AG10803 (cell line): Measurements from ENCODE around the gene MRPL52.

Source experiments
- DNase-seq: peaks from one replicate; pipeline ENCODE4 v3.0.0; 2010; ENCODE audit warnings: low read depth
- H3K4me3 ChIP-seq: 2 replicates; pipeline ENCODE4 v1.5.1; 2011; ENCODE audit warnings: mild to moderate bottlenecking, low read length, control low read depth
- CTCF ChIP-seq: conservative IDR thresholded peaks from 2 replicates; pipeline ENCODE4 v1.5.1; 2011; ENCODE audit warnings: mild to moderate bottlenecking, low read length, control low read depth, inconsistent platforms

The MRPL52 gene

GRCh38 chr14:22835505-22835904, 5.8 kb downstream of the MRPL52 start:
- TF ChIP-seq CTCF, result no peak
- DNase-seq, result no peak
- H3K4me3 ChIP-seq, result no peak overlapping the region

DNA sequence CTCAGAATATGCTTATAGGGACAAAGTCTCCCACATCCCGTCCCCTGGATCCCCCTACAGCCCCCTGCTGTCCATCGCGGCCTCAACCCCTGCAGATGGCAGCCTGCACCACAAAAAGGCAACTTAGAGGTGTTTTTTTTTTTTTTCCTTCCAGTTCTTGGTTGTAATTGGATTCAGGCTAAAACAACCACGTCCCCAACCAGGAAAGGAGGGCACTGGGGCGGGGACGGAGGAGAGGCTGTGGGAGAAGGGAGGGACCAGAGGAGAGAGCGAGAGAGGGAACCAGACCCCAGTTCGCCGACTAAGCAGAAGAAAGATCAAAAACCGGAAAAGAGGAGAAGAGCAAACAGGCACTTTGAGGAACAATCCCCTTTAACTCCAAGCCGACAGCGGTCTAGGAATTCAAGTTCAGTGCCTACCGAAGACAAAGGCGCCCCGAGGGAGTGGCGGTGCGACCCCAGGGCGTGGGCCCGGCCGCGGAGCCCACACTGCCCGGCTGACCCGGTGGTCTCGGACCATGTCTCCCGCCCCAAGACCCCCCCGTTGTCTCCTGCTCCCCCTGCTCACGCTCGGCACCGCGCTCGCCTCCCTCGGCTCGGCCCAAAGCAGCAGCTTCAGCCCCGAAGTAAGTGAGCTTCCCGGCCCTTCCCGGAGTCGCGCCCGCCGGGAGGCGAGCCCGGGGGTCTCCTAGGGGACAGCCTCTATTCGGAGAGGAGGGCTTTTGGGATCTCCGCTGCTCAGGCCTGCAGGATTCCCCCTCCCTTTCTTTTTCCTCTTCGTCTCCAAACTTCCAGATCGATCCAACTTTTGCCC, 6.8 kb downstream of the MRPL52 start, which contains the start of gene MMP14:
MMP14 (plus strand) TSS at position 285 of the 813 bp plus-strand sequence; CDS start at position 518, 233 bp downstream.
- H3K4me3 ChIP-seq, result peak within 1 kb of the TSS; percentile 93
- peak; percentile 91 for DNase-seq
- peak; percentile 65 for TF ChIP-seq CTCF

GRCh38 chr14:22837114-22837749, 7.5 kb downstream of the MRPL52 start:
- 0 out of 2 replicates have a peak, but pooled peaks have one; percentile 9 for TF ChIP-seq CTCF
- peak; percentile 63 for DNase-seq
- H3K4me3 ChIP-seq, result peak overlapping the region; percentile 93

DNA sequence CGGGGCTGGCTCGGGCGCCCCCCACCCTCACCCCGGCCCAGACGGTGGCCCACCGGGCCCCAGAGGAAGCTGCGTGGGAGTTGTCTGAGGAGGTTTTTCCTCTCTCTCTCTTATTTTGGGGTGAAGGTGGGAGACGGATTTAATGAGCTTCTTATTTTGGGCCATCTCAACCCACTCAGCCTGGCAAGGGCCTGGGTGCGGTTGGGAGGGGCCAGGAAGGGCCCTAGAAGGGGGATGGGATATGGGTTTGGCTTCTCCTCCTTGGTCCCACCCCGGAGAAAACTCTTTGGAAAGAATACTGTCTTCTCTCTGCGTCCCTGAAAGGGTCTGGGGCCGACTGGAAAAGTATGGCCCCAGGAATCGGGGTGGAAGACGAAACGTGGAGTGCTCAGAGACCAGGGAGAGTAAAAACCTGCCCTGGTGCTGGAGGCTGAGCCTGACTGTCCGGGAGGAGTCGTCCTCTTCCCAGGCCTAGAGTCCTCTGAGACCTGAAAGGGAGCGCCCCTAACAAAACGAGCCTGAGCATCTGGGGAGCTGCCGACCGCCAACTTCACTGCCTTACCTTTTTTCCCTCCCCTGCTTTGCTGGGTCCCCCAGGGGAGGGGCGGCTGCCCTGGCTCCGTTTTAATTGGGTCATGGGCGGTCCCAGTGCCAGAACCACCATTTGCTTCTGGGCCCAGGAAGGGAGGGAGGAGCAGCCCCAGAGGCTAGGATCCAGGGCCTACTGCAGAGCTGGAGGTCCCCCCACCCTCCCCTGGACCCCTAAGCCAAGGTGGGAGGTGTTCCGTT, 8.3 kb downstream of the MRPL52 start:
- DNase-seq, result peak; percentile 60
- H3K4me3 ChIP-seq, result peak overlapping the region; percentile 93
- TF ChIP-seq CTCF, result 0 out of 2 replicates have a peak, but pooled peaks have one; percentile 5

GRCh38 chr14:22838631-22839041, 8.9 kb downstream of the MRPL52 start:
- peak; percentile 83 for DNase-seq
- TF ChIP-seq CTCF, result no peak
- H3K4me3 ChIP-seq, result peak overlapping the region; percentile 93

GRCh38 chr14:22839159-22839779, 9.6 kb downstream of the MRPL52 start:
- DNase-seq, result peak; percentile 60
- H3K4me3 ChIP-seq, result peak overlapping the region; percentile 93
- no peak for TF ChIP-seq CTCF
